Hepatic stellate cell (primary cell): Measurements from ENCODE around the gene SAP25.
"Not testable (repeated sequence)": the region's sequence is repeated elsewhere in the genome, so short reads cannot be mapped to it uniquely, and the experiment has no call there.

Experiments
- DNase-seq: peaks from one replicate; pipeline ENCODE4 v3.0.0; 2011; ENCODE audit warnings: low spot score

Gene SAP25

DNA sequence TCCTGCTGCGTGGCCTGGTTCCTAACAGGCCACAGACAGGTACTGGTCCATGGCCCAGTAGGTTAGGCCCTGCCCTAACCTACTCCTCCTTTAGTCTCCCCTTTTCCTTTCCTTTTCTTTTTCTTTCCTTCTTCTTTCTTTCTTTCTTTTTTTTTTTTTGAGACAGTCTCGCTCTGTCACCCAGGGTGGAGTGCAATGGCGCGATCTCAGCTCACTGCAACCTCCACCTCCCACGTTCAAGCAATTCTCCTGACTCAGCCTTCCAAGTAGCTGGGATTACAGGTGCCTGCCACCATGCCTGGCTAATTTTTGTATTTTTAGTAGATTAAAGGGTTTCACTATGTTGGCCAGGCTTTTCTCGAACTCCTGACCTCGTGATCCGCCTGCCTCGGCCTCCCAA lies 37.7 kb downstream of the SAP25 start:
- not testable (repeated sequence) for DNase-seq

DNA sequence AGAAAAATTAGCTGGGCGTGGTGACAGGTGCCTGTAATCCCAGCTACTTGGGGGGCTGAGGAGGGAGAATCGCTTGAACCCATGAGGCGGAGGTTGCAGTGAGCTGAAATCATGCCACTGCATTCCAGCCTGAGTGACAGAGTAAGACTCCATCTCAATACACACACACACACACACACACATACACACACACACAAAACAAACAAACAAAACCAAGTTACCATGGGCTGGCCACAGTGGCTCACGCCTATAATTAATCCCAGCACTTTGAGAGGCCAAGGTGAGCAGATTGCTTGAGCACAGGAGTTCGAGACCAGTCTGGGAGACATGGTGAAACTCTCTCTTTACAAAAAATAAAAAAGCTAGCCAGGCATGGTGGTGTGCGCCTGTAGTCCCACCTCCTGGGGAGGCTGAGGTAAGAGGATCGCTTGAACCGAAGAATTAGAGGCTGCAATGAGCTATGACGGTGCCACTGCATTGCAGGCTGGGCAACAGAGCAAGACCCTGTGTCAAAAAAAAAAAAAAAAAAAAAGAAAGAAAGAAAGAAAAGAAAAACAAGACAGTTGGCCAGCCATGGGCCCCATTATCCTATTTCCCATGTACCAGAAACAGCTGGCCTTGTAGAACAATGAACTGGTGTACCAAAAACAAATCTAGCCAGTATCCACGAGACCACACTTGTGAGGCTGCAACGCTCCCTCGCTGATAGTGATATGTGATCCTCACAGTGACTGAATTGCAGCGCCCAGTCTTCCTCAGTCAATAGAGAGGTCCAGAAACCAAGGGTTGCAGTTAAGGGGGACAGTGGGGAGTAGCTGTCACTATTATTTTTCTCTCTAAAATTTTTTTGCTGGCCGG lies 41.3 kb downstream of the SAP25 start:
- no peak for DNase-seq

DNA sequence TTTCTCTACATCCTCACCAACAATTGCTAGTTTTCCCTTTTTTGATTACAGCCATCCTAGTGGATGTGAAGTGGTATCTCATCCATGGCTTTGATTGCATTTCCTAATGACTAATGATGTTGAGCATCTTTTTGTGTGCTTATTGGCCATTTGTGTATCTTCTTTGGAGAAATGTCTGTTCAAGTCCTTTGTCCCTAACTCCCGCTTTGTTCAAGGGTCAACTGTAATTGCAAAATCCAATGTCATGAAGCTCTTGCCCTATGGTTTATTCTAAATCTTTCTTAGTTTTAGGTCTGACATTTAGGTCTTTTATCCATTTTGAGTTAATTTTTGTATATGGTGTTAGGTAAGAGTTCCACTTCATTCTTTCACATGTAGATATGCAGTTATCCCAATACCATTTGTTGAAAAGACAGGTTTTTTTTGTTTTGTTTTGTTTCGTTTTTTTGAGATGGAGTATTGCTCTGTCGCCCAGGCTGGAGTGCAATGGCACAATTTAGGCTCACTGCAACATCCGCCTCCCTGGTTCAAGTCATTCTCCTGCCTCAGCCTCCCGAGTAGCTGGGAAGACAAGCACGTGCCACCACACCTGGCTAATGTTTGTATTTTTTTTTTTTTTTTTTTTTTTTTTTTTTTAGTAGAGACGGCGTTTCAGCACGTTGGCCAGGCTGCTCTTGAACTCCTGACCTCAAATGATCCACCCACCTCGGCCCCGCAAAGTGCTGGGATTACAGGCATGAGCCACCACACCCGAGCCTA lies 45.4 kb downstream of the SAP25 start:
- DNase-seq = not testable (repeated sequence)

DNA sequence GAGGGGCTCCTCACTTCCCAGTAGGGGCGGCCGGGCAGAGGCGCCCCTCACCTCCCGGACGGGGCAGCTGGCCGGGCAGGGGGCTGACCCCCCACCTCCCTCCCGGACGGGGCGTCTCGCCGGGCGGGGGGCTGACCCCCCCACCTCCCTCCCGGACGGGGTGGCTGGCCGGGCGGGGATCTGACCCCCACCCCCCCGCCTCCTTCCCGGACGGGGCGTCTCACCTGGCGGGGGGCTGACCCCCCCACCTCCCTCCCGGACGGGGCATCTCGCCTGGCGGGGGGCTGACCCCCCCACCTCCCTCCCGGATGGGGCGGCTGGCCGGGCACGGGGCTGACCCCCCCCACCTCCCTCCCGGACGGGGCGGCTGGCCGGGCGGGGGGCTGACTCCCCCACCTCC lies 50.5 kb downstream of the SAP25 start:
- DNase-seq = not testable (repeated sequence)
